ENCODE results near the gene MYO1A.
"Not testable (repeated sequence)": the region's sequence is repeated elsewhere in the genome, so short reads cannot be mapped to it uniquely, and the experiment has no call there.

MYO1A gene

DNA sequence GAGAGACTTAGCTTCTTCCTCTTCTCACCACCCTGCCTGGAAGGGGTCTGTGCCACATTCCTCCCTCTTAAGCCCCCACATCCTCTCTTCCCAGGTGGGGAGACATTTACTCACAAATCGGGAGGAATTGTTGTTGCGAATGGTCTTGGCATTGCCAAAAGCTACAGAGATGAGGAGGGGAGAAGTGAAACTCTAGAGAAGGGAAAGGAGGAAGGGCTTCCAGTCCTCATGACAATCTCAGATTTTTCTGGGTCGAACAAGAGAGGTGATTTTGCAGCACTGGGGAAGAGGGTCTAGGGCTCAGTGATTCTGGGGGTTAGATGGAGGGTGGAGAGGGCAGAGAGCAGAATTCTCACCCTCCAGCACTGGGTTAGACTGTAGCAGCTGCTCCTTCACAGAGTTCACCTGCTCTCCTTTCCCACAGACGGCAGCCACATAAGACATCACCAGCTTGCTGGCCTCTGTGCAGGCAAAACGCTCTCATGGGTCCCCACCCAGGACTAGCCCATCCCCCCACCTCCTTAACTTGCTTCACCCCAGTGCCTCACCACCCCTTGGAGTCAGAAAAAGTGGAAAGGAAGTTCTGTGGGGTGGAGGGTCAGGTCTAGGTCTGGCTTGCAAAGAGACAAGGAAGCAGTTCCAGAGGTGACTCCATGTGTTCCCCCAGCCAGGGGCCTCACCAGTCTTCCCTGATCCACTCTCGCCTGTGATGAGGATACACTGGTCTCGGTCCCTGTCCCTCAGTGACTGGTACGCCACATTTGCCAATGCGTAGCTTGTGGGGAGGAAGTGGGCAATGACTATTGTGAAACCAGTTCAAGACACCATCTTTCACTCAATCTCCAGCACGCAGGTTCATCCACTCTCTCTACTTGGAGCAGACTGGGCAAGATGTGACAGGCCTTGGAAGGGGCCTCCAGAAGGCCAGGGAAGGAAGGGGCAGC lies 2.7 kb downstream of the MYO1A start:
- DNase-seq: no peak

DNA sequence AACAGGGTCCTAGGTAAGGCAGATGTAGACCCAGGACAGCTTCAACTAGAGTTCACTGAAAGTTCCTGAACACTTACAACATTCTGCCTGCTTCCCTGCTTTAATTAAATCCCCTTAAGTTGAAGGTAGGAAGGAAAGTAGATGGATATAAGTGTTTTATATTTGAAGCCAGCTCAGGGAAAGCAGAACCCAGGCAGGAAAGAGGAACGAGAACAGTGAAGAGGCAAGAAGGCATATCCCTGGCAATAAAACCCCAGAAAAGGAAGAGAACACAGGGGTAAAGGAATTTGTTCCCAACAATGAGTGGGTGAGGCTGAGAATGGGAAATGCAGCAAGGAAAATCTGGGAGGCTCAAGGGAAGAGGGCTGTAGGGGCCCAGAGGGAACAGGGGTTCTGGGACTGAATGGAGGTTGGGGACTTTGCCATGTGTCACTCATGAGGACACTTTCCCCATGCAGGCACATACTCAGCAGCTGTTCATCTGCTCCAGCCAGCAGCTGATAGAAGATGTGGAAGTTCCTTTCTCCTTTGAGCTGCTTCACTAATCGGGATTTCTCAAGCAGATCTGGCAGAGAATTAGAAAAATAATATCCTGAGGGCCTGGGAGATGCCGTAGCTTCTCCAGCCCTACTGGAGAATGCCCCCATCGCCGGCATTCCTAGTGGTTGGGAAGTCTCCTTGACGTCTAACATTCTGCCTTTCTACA lies 3.7 kb downstream of the MYO1A start:
- no peak for DNase-seq

DNA sequence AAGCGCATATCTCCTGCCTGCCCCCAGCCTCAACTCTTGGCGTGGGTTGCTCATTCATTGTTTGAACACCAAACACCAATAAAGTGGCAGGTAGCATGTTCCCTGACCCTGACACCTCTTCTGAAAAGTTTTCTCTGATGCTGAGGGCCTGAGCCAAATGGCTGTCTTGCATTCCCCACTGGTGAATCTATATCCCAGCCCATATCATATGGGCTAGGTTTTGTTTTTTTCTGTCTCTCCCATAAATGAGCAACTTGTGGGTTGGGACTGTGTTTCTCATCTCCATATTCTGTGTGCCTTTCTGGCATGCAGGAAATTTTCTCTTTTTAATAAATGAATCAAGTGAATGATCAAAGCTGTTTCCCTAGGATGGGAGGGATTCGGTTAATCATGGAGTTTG lies 5.0 kb downstream of the MYO1A start:
- DNase-seq: no peak

DNA sequence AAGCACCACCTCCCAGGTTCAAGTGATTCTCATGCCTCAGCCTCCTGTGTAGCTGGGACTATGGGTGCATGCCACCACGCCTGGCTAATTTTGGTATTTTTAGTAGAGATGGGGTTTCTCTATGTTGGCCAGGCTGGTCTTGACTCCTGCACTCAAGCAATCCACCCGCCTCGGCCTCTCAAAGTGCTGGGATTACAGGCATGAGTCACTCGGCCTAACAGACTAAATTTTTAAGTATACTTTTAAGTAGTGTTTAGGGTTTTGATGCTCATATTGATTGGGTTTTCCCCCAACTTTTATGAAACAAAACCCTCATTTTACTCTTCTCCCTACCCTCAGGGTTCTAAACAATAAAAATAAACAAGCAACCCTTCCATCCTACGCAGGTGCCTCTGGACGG lies 5.5 kb downstream of the MYO1A start:
- DNase-seq: no peak

DNA sequence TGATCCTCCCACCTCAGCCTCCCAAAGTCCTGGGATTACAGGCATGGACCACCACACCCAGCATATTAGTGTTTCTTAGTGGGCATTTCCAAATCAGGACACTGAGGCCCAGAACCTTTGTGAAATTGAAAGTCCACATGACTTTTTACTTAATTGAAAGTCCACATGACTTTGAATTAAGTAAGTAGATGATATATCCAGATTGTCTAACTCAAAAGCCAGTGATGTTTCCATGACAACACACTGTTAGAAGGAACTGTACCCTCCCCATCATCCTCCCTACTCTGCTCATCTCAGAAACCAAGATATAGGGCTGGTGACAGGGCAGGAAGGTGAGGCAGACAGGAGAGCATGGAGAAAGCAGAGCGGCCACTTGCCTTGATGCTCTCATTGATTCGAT lies 7.2 kb downstream of the MYO1A start:
- DNase-seq: no peak

DNA sequence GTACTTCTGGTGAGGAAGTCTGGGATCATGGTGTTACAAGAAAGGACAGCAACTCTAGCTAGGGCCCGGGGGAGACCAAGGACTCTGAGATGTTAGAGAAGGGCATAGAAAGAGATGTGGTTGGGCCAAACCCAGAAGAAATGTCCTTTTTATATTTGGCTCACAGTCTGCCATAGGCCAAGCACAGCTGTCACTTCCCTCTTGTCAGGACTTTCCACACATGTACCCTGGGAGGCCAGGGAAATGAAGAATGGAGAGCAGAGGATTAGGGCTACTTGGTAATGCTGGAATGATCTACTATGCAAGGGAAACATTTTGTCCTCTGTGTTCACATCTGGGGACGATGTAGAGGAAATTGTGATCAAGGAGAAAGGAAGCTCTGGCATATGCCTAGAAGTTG lies 9.2 kb downstream of the MYO1A start:
- no peak for DNase-seq

DNA sequence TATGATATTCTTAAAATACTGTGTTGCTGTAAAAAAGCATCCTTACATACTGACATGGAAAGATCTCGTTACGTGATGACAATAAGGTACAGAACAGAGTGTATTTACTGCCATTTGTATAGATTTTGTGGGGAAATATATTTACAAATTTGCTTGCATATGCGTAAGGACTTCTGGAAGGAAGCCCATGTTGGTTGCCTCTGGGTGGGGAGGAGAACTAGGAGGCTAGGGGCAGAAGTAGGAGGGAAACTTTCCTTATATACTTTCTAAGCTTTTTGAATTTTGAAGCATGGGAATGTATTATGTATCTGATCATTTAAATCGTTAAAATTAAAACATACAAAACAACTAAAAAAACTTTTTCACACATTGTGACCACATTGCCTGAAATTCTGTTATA lies 9.7 kb downstream of the MYO1A start:
- no peak for DNase-seq

DNA sequence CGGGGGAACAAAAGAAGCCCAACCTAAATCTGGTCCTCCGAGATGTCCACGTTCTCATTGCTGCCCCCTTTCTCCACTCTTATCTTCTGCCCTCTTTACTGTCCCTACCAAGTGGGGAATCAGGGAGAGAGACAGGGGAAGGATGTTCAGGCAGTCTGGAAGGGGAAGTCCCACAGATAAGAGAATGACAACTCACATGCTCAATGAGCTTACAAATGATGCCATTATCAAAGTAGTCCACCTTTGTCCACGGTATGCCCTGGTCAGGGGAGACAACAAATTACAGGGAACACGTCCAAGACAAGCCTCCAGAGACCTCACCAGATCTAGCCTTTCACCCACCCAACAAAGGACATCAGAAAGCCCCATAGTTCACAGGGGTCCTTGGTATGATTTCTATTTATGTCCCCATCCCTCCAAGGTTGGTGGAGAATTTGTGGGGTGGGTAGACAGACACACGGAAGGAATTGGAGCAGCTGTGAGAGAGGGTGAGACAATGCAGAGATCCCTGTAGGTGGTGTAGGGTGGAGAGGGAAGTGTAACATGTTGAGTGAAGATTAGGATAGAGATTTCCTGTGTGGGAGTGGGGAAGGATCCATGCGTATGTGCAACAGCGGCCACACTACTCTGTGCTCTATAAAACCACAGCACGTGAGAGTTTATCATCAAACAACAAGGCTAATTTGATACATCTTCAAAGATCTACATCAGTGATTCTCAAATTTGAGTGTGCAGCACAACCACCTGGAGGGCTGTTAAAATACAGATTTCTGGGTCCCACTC lies 10.7 kb downstream of the MYO1A start:
- DNase-seq: no peak

DNA sequence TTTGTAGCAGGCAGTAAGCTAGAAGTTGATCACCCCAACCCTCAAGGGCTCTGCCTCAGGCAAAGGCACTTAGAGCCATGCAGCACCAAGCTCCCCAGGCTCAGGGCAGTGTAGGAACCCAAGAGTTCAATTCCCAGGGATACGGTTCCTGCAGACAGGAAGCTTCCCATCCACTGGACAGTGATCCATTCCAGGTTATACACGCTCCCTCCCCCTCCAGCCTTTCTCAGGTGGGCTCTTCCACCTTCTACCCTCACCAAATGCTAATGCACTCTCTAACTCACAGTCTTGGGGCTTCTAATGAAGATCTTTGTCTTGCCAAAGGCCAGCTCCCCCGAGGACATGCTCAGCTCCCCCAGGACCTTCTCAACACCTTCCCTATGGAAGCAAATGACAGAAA lies 12.7 kb downstream of the MYO1A start:
- no peak for DNase-seq

DNA sequence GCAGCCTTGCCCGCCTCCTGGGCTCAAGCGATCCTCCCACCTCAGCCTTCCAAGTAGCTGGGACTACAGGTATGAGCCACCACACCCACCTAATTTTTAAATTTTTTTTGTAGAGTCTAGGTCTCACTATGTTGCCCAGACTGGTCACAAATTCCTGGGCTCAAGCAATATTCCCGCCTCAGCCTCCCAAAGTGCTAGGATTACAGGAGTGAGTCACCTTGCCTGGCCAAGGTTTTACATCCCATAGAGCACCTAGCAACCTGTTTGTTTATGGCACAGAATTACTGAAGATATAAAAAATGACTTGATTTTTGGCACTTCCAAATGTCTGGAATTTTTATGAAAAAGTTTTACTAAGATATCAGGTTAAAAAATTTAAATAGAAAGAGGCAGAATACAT lies 16.5 kb downstream of the MYO1A start:
- DNase-seq: no peak

DNA sequence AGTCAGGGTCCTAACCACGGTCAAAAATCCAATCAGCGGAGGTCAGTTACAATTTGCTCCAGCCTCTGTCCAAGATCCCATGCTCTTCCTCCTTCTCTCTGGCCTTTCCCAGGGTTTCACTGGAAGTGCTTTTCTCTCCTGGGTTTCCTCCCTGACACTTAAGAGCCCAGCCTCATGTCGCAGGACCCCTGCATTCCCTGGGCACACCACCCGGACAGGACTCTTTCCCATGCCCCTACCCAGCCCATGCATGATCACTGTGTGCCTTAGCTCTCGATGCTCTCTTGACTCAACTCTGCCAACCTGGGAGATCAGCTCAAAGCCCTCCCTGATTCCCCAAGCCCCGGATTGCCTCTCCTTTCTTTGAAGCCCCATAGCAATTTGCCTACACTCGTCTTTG lies 18.1 kb downstream of the MYO1A start:
- no peak for DNase-seq

DNA sequence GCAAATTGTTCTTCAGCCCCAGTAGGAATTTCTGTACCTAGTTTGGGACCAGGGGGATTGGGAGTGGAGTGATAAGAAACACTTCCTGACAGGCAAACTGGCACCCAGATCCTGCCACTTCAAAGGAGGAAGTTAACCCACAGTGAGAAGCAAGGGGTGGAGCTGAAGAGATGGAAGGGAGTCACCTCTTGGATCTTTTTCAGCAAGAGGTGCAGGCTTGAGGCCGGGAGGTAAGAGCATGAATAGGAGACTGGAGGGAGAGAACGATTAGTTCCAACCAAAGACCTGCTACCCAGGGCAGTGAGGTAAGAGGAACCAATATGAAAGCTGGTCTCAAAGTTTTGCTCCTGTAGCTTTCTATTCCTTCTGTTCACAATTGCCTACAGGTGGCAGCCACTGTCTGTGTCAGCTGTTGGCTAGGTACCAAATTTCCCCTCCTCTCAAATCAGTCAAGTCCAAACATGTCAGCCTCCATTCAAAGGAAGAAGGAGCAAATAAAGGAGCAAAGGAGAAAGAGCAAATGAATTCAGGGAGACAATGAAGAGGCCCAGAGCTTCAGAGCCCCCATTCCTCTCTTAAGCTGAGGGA lies 18.7 kb downstream of the MYO1A start:
- DNase-seq: peak; percentile 28 to 48

DNA sequence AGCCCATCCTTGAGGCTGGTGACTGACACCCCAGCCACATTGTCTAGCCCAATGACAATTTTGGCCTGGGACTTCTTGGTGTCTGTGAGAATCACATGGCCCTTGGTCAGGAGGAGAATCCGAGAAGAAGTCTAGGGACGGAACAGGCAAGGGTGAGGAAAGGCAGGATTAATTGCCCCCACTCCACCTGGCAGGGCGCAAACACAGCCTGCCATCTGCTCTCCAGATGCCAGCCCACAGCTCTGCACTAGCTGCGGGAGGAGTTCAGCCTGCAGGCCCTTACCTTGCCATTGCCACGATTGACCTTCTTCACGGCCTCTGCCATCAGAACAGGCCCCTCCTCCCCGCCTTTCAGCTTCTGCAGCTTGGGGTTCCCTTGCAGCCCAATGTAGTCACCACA lies 20.5 kb downstream of the MYO1A start:
- no peak for DNase-seq

DNA sequence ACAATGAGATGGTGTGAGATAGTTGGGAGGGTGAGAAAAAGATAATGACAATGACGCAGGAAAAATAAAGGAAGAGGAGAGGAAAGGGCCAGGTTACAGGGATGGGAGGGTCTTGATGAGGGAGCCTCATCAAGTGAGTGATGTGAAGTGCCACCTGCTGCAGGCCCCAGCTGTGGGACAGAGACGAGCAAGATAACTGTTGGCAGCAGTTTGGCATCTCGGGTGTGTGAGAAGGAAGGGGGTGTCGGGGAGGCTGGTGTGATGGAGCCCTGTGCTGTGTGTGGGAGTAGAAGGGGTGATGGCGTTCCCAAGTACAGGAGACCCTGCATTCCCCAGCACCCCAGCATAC lies 22.1 kb downstream of the MYO1A start:
- no peak for DNase-seq

DNA sequence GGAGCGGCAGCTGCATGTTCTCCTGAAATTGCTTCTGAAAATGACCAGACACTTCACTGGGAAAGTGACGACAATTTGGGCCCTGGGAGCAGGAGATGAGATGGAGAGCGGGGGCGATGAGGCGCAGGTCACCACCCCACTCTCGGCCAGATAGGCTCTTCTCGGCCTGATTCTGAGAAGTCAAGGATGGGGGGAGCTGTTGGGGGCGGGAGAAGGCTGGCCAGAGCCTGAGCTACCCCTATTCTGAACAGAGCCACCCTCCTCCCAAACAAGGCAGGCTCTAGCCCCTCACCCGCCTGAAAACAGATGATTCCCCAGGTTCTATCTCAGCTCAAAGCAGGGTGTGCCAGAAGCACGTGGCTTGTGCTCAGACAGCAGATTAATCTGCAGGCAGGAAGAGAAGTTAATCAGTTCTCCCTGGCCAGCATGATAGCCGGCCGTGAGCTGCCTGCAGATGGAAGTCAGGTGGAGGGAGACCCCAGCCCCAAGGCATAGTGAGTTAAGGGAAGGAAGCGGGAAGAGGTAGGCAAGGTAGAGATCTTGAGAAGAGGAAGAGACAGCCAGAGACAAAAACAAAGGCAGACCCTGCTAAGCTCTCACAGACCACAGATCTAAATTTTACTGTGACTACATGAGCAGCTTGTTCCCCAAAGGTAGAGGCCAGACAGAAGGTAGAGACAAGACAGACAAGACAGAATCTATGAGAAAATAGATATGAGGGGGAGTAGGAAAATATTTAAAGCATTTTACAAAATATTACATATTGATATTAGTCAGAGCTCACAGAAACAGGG lies 22.7 kb downstream of the MYO1A start:
- no peak for DNase-seq

DNA sequence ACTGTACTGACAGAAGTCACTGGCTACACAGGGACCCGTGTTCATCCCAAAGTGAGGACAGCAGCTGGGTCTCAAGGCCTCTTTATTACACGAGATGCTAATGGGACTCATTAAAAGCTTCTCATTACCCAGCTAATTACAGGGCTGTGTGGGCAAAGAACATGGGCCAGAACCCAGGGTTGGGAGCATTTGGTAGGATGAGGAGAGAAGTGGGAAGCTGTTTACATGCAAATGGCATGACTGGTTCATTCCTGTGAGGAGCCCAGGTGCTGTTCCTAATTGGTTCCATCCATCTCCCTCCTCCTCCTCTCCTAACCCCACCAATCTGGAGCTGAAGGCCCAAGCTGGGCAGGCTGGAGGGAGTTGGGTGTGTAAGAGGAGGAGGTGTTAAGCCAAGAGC lies 24.7 kb downstream of the MYO1A start:
- DNase-seq: no peak

DNA sequence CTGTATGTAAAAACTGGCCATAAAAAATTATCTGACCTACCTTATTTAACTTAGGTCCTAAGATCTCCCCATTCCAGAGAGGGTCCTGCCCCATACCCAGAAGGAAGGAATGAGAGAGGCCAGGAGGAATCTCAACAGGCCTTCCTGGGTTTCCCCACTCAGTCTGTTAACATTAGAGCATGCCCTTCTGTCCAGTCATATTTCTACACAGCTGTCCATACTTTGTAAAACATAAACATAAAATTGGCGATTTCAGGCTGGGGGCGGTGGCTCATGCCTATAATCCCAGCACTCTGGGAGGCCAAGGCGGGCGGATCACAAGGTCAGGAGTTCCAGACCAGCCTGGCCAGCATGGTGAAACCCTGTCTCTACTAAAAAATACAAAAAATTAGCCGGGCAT lies 27.6 kb downstream of the MYO1A start:
- DNase-seq: not testable (repeated sequence)

DNA sequence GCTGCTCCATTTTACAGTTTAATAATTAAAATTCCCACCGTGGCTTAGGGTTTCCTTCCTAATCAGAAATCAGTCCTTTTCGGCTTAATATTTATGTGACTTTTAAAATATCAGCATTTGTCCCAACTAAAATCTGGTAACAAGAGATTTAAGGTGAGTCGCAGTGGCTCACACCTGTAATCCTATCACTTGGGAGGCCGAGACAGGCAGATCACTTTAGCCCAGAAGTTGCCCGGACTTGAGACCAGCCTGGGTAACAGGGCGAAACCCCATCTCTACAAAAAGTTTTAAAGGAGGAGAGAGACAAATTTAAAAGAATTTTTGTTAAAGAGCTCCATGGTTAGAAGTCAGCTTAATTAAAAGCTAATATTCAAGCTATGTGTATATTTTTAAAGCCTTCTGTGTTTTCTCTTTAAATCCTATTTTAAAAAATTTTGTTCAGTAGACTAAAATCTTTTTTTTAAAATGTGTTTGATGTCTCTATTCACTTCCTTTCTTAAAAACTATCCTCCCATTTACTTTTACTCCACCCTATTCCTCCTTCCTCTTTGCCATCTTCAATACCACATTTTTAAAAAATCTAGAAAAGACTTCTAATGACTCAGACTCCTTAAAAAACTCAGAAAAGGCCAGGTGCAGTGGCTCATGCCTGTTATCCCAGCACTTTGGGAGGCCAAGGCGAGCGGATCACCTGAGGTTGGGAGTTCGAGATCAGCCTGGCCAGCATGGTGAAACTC lies 29.8 kb downstream of the MYO1A start:
- DNase-seq: no peak

DNA sequence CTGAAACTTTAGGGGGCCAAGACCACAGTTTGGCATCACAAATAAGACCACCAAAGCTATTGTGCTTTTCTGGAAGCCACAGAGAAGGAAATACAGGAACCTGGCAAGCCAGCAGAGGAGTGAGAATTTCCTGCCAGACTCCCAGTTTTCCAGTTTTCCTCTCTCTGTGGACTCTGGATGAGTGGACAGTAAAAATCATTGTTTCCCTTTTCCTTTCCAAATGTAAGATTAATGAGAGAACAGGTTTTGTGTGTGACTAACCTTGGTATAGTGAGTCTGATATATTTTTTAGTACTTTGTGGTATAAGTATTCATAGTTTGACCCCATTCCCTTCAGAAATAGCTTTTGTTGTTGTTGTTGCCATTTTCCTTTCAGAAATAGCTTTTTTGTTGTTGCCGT lies 31.0 kb downstream of the MYO1A start:
- DNase-seq: no peak

DNA sequence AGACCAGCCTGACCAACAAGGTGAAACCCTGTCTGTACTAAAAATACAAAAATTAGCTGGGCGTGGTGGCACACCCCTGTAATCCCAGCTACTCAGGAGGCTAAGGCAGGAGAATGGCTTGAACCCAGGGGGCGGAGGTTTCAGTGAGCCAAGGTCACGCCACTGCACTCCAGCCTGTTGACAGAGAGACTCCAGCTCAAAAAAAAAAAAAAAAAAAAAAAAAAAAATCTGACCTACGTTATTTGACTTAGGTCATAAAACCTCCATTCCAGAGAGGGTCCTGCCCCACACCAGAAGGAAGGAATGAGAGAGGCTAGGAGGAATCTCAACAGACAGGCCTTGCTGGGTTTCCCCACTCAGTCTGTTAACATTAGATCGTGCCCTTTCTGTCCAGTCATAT lies 31.6 kb downstream of the MYO1A start:
- not testable (repeated sequence) for DNase-seq

DNA sequence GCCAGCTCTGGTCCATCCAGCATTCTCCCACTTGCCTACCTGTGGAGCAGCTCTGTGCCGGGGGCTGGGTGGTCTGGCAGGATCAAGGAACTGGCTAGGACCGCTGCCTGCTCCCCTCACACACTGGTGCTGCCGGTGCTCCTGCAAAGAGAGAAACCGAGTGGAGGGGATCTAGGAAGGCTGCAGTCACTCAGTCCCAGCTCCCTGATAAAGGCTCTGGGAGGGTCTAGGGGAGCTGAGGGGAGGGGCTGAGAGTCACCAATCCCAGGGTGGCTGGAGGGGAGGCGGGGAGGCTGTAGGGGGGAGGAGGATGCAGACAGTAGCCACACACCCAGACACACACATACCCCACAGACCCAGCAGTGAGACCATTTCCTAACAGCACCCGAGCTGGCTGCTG lies 33.6 kb downstream of the MYO1A start, which contains the start of gene TAC3:
TSS of gene TAC3 (minus strand) at position 182 of the 400 bp plus-strand sequence. CDS start 732 bp downstream, outside the sequence.
- no peak for DNase-seq
